GM19328 (cell line): ENCODE data around the gene SMYD3.
"Not testable (repeated sequence)": the region's sequence is repeated elsewhere in the genome, so short reads cannot be mapped to it uniquely, and the experiment has no call there.

Source experiments
- ATAC-seq: cut with Tn5 transposase; IDR thresholded peaks from one replicate; pipeline ENCODE4 v1.9.1; 2021; ENCODE audit warnings: mild to moderate bottlenecking, moderate library complexity; ENCODE audit not compliant: unreplicated experiment

SMYD3 gene

GRCh38 chr1:245763873-245764331 lies 743.2 kb downstream of the SMYD3 start:
- ATAC-seq = no peak

- no peak for ATAC-seq
Measured at GRCh38 chr1:245762396-245762910, 744.6 kb downstream of the SMYD3 start.

- ATAC-seq = no peak
Measured at GRCh38 chr1:245760301-245760700, 746.8 kb downstream of the SMYD3 start.

GRCh38 chr1:245754463-245754961 lies 752.6 kb downstream of the SMYD3 start:
- ATAC-seq = no peak

GRCh38 chr1:245753807-245754206 lies 753.3 kb downstream of the SMYD3 start:
- ATAC-seq = no peak

- ATAC-seq = no peak
Measured at GRCh38 chr1:245752561-245752960, 754.5 kb downstream of the SMYD3 start.

- ATAC-seq = no peak
Measured at GRCh38 chr1:245751726-245752470, 755.2 kb downstream of the SMYD3 start.

GRCh38 chr1:245751116-245751515 lies 756.0 kb downstream of the SMYD3 start:
- ATAC-seq = no peak

- no peak for ATAC-seq
Measured at GRCh38 chr1:245750261-245750660, 756.8 kb downstream of the SMYD3 start.

- no peak for ATAC-seq
Measured at GRCh38 chr1:245749053-245749452, 758.0 kb downstream of the SMYD3 start.

- ATAC-seq = no peak
Measured at GRCh38 chr1:245748646-245749045, 758.4 kb downstream of the SMYD3 start.

GRCh38 chr1:245748240-245748639 lies 758.8 kb downstream of the SMYD3 start:
- no peak for ATAC-seq

- ATAC-seq = no peak
Measured at GRCh38 chr1:245742896-245743295, 764.2 kb downstream of the SMYD3 start.

- ATAC-seq = not testable (repeated sequence)
Measured at GRCh38 chr1:245740336-245740735, 766.7 kb downstream of the SMYD3 start.

GRCh38 chr1:245730801-245731200 lies 776.3 kb downstream of the SMYD3 start:
- no peak for ATAC-seq

- not testable (repeated sequence) for ATAC-seq
Measured at GRCh38 chr1:245728035-245728434, 779.0 kb downstream of the SMYD3 start.

- no peak for ATAC-seq
Measured at GRCh38 chr1:245721488-245721887, 785.6 kb downstream of the SMYD3 start.

- no peak for ATAC-seq
Measured at GRCh38 chr1:245718951-245719350, 788.1 kb downstream of the SMYD3 start.

GRCh38 chr1:245718123-245718522 lies 789.0 kb downstream of the SMYD3 start:
- no peak for ATAC-seq

- ATAC-seq = no peak
Measured at GRCh38 chr1:245717611-245718010, 789.5 kb downstream of the SMYD3 start.

GRCh38 chr1:245716561-245716960 lies 790.5 kb downstream of the SMYD3 start:
- no peak for ATAC-seq

GRCh38 chr1:245715970-245716369 lies 791.1 kb downstream of the SMYD3 start:
- no peak for ATAC-seq
